ENCODE data around the gene HMGXB4. TPM values are rescaled to one million over a fixed set of nuclear protein-coding genes. Genes with fewer than 3 reads are reported as not detected.
"Not testable (repeated sequence)": the region's sequence is repeated elsewhere in the genome, so short reads cannot be mapped to it uniquely, and the experiment has no call there.

HMGXB4 gene
- total and polyA plus RNA-seq, 9 donors, result 14.8 to 23.9 (median 20.0) TPM

GRCh38 chr22:35231585-35232084, 25.7 kb upstream of the HMGXB4 start:
- 15 to 17% (median 15%) methylated on average over 7 of the region's 7 CpGs for WGBS, 3 donors
- Histone ChIP-seq H3K4me1 (ENCODE audit: insufficient read depth) (no peaks in the 10 kb centered on the region), H3K36me3 (no peaks in the 10 kb centered on the region), H3K27me3 (no peaks in the 10 kb centered on the region), H3K9me3 (no peaks in the 10 kb centered on the region), H3K4me3 (no peak overlapping the region), H3K27ac (no peak overlapping the region)
- TF ChIP-seq CTCF (IDR thresholded peaks at IDR 0.05), result peak in 2 of 3 donors; percentile 30 to 36
- no peak for TF ChIP-seq POLR2A (IDR thresholded peaks at IDR 0.05)
- no peak for TF ChIP-seq EP300 (IDR thresholded peaks at IDR 0.05)
- intact Hi-C loops (cut with DNase I), result no loop called here
- peak; percentile 13 to 63 (median 49) for DNase-seq

GRCh38 chr22:35238749-35239148, 18.5 kb upstream of the HMGXB4 start:
- intact Hi-C loops (cut with DNase I); H3K4me1 ChIP-seq (ENCODE audit: insufficient read depth): not testable (repeated sequence)
- 68 to 91% (median 83%) methylated on average over 1 of the region's 1 CpG for WGBS, 3 donors

GRCh38 chr22:35244507-35244906, 12.8 kb upstream of the HMGXB4 start:
- WGBS, 3 donors, result 76 to 77% (median 76%) methylated on average over 4 of the region's 4 CpGs

More at GRCh38 chr22:35238749-35239148, 18.5 kb upstream of the HMGXB4 start:
- not testable (repeated sequence) for H3K36me3 ChIP-seq, H3K4me3 ChIP-seq, H3K27me3 ChIP-seq, DNase-seq, H3K27ac ChIP-seq, H3K9me3 ChIP-seq

GRCh38 chr22:35250156-35250555, 7.1 kb upstream of the HMGXB4 start:
- no peaks in the 10 kb centered on the region for H3K36me3 ChIP-seq
- no peak overlapping the region for H3K4me3 ChIP-seq
- intact Hi-C loops (cut with DNase I), result no loop called here
- no peaks in the 10 kb centered on the region for H3K4me1 ChIP-seq (ENCODE audit: insufficient read depth)
- H3K9me3 ChIP-seq, result no peaks in the 10 kb centered on the region
- WGBS, 3 donors, result 75 to 85% (median 80%) methylated on average over 4 of the region's 4 CpGs
- H3K27ac ChIP-seq, result no peak overlapping the region
- H3K27me3 ChIP-seq, result no peaks in the 10 kb centered on the region
- TF ChIP-seq POLR2A (IDR thresholded peaks at IDR 0.05) (no peak), EP300 (IDR thresholded peaks at IDR 0.05) (no peak), CTCF (IDR thresholded peaks at IDR 0.05) (no peak)
- no peak for DNase-seq

More at GRCh38 chr22:35244507-35244906, 12.8 kb upstream of the HMGXB4 start:
- DNase-seq; H3K27ac ChIP-seq; H3K36me3 ChIP-seq; H3K9me3 ChIP-seq; intact Hi-C loops (cut with DNase I); H3K4me3 ChIP-seq; H3K27me3 ChIP-seq; H3K4me1 ChIP-seq (ENCODE audit: insufficient read depth): not testable (repeated sequence)

- H3K36me3 ChIP-seq, result no peaks in the 10 kb centered on the region
- no peak overlapping the region for H3K4me3 ChIP-seq
- DNase-seq, result no peak
- no peak overlapping the region for H3K27ac ChIP-seq
- no peaks in the 10 kb centered on the region for H3K27me3 ChIP-seq
- 64 to 79% (median 67%) methylated on average over 2 of the region's 2 CpGs for WGBS, 3 donors
- TF ChIP-seq EP300 (IDR thresholded peaks at IDR 0.05) (no peak), POLR2A (IDR thresholded peaks at IDR 0.05) (no peak), CTCF (IDR thresholded peaks at IDR 0.05) (no peak)
- peaks cover 3% of the 10 kb centered on the region for H3K4me1 ChIP-seq (ENCODE audit: insufficient read depth)
- intact Hi-C loops (cut with DNase I), result no loop called here
- H3K9me3 ChIP-seq, result no peaks in the 10 kb centered on the region
Measured at GRCh38 chr22:35253946-35254345, 3.3 kb upstream of the HMGXB4 start.
